Measurements from ENCODE around the gene AFF3.
"Not testable (repeated sequence)": the region's sequence is repeated elsewhere in the genome, so short reads cannot be mapped to it uniquely, and the experiment has no call there.

Gene AFF3

DNA sequence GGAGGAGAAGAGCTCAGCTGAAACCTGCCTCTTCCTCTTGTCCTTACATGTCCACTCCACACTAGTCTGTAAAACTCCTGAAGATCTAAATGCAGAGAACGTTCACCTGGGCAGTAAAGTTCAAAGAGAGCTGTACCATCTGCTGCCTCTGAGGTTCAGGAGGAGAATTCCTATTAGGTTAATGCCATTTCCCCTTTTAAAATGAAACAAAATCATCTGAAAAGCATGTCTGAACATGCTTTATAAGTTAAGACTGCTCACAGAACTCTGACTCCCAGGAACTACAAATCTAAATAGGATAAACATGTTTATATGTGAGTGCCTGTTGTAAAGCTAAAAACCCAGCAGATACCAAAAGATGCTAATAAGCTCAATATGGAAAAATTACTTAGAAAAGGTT is 164.4 kb downstream of the AFF3 start:
- in situ Hi-C loops (cut with MboI; ENCODE audit: low sequenced_read_pairs): no loop called here

DNA sequence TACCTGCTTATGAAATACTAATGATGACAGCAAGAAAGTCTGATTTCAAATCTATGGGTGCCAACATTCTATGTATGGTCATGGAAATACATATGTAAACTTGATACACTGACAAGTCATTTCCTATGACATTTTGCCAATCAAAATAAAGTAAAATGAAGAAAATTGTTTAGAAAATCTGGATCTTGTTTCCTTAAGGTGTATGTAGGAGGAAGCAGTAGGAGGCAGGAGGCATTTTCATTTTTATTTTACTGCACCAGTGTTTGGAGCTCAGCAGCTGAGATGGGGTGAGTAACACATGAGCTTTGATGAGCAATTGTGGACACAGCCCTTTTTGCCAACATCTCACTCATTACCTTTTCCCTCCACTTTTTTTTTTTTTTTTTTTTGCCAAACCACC is 167.0 kb downstream of the AFF3 start:
- in situ Hi-C loops (cut with MboI; ENCODE audit: low sequenced_read_pairs): no loop called here

DNA sequence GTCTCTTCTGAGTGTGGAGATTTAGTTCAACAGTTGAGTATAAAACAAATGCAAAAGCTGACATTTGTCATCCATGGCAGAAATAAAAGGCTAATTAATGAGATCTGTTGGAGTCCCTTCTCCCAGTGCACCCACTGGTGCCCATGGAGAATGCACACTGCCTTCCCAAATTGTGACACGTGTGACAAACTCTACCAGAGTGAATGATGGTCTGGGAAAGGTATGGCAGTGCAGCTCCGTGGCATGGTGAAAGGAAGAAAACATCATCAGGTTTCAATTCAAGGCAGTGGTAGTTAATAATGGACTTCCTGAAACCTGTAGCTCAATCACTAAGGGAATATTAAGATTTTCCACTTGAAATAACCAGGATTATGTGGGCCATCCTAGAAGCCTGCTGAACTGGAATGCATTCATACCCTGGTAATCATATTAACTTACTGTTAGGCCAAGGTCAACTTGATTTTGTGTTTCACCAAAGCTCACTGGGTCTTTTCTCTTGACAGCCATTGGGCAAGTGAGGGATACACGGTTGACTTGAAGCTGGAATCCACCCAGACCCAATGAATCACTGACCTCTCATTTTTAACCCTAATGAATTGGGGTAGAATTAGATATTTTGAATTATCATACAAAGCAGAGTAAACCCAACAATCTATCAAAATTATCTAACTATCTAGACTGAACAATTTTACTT is 167.6 kb downstream of the AFF3 start:
- in situ Hi-C loops (cut with MboI; ENCODE audit: low sequenced_read_pairs): no loop called here

DNA sequence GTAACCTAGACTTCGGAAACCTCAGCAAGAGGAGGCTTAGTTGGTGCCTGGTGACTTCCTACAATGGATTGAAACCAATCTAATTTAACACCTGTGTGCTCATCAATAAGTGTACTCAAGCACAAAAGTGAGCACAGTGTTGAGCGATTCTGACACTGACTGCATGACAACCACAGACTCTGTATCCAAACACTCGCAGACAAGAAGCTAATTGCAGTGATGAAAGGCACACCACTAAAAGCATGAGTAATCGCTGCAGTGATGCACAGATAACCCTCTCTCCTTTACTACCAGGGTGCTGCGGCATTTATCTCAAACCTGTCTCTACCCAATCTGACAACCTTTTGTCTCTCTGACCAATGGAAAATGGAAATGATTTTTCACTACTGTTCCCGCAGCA is 168.1 kb downstream of the AFF3 start:
- in situ Hi-C loops (cut with MboI; ENCODE audit: low sequenced_read_pairs): no loop called here

DNA sequence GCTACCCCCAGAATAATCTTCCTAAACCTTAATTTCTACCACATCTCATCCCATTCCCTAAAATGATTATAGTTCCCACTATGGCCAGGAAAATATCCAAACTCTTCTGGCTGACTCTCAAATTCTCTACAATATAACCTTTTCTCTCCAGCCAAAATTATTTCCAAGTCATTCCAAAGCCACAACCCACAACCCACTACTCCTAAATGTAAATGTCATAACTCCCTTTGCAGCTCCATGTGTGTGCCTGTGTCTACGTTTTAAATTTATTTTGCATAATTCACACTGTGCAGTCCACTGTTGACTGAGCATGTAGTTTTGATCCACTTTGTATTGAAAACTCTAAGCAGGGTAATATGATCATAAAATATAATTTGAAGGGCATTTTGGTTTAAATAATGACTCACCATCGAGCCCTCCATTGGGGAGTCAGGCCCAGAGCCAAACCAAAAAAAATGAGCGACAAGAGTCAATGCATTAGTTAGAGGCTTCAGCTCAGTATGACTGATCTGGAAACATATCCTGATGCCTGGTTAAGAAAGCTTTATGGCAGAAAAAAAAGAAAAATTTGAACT is 171.0 kb downstream of the AFF3 start:
- in situ Hi-C loops (cut with MboI; ENCODE audit: low sequenced_read_pairs): no loop called here

DNA sequence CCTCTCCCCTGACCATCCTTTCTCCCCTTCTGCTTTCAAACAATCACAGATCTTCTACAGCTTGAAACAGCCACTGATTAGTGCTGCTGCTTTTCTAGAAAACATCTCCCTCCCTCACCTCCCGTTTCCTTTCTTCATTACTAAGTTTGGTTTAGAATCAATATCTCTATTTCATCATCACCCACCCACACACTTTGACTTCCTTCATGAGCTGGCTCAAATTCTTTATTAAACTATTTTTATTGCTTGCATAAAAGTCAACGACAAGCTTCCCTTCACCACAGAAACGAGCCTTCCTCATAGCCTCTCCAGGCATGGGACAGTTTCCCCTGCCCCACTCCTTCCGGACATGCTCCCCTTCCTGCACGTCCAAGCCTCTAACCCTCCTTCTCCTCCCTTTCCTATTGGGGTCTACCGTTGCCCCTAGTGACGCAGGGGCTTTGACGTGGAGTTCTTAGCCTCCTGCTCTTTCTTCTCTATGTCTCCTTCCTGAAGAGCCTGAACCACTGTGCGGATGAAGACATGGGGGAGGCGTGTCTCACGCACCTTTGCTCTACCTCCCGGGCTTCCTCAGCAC is 172.0 kb downstream of the AFF3 start:
- in situ Hi-C loops (cut with MboI; ENCODE audit: low sequenced_read_pairs): no loop called here

DNA sequence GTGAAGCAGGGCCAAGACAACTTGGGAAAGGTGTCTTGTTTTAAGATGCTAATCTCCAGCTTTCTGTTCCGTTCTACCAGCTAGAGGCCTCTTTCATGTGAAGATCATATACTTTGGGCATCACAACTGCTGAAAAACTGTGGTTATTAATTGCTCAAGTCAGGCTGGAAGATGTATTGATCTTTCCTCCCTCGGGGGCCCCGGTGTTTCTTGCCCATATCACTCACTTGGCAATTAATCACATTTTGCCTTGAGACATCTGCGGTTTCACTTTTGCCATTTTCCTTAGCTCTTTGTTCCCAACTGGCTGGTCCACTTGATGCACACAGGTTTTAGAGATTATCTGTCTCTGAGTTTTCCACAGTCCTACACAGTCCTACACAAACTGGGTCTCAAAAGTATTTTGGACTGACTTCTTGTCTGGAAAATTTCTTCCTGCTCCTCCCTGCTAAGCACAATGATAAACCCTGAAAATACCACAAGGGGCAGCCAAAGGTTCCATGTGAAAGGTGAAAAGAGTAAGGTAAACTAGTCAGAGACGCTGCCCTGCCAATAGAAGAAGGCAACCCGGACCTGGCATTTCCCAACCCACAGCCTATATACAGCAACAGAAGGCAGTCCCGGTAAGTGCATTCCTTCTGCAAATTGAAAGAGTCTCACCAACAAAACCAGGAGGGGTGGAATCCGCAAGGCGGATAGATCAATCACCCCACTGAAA is 181.0 kb downstream of the AFF3 start:
- in situ Hi-C loops (cut with MboI; ENCODE audit: low sequenced_read_pairs): no loop called here

DNA sequence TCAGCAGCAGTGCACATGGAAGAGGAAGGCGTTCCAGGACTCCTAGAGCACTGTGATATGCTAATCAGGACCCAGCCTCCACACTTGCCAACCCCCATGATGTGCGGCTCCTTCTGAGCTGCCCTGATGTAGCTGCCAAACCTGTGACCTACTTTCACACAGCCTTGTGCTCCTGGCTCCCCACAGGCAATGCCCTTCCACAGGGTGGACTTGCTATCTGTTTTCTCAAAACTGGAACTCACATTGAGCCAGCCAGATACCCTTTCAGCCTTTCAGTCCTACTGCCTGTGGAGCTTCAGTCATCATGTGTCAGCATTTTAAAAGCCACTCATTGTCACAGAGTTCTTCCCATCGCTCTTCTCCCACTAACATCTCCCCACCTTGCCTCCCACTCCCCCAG is 181.6 kb downstream of the AFF3 start:
- in situ Hi-C loops (cut with MboI; ENCODE audit: low sequenced_read_pairs): no loop called here

DNA sequence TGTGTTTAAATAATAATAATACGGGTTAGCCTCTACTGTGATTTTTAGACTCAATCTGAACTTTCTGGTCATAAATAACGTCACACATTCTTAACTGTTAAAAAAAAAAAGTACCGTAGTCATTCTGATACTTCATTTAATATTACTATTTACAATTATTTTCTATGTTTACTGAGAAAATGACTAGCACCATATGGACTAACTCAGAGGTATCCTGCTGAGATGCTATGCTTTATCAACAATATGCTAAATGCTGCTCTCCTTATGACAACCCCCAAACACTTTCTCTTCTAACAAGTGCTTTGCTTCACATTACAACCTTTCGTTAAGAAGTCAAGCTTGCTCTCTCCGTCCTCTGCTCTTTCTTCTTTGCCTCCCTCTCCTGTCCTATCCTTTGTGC is 182.1 kb downstream of the AFF3 start:
- in situ Hi-C loops (cut with MboI; ENCODE audit: low sequenced_read_pairs): no loop called here

DNA sequence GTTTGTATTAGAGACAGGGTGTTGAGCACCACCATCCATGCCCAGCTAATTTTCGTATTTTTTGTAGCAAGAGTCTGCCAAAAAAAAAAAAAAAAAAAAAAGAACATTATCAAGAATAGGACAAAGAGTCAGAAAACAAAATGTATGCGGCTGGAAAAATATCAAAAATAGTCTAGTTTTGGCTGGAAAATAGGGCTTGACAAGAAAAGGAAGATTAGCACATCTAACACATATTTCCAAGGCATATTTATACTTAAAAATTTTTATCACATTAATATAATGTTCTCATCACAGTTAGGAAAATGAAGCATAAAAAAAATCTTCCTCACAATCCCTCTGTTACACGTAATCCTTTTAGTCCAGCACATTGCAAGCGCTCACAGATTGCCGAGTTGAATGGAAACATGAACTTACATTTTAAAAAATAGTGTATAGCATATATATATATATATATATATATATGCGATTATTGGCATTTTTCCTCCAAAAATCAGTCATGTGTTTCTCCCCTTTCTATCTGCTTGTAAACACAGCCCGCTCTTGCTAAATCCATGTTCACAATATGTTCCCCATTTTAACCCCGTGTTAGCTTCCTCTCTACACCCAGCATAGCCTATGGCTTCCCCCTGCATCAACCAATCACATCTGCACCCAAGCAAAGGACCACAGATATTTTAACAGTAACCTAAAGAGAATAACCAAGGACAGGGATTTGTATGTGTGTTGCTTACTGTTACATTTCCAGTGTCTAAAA is 183.0 kb downstream of the AFF3 start:
- in situ Hi-C loops (cut with MboI; ENCODE audit: low sequenced_read_pairs): no loop called here

DNA sequence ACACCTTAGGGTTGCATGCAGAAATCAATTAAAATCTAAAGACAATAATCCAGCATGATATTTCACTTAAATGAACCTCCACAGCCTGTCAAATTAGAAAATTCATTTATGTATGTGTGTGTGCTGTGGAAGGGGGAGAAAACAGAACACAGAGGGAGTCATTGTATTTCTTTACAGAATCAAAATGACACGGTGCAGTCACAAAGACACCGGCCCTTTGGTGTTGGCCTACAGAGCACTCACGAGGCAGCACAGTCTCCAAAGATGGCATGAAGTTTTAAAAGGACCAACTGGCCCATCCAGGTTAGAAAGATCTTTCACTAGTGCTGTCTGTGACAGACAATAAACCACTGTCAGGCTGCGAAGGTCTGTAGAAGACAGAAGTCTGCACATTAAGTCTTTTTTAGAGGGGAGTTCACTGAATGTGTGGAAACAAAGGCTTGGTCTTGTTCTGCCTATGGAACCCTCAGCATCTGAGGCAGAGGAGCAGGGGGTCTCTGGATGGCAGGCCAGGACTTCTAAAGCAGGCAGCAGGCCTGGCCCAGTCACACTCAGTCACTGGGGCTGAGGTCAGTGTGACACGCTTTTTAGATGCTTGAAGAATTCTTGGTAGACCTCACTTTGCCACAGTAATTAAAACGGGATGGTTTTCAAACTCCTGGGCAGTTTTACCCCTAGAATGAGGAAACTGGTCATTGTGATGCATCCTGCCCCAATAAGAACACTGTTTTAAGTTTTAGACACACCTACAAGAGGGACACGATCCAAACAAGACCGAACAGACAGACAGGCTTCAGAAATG is 184.9 kb downstream of the AFF3 start:
- in situ Hi-C loops (cut with MboI; ENCODE audit: low sequenced_read_pairs): no loop called here

DNA sequence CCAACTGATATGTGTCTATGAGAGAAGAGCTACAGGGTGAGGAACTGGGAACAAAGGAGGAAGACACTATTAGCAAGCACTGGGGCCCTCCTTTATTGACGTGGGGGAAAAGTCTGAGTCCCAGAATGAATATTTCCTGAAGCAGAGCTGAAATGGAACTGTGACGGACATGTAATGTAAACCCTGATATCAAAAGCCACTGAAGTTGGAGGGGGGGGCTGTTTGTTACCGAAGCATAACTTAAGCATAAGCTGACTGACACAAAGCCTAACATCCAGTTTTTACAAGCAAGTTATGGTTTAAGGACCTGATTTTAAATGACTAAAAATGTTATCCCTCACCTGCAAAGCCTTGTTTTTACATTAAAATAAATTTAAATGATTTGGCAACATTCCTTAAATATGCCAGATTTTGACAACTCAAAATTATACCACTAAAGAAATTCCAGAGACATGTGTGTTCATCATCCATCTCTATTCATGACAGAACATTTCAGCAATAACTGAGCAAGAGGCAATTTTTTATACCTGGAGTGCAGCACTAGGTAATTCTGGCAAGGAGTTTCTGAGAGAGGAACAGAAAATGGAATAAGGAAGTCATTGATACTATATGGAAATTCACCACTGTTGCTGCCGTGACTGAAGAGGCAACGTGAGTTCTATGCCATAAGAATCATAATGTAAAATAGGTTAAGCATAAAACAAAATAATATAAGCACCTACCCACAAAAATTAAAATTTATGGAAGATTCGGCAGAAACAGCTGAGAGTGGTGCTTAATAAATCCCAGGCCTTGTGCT is 186.0 kb downstream of the AFF3 start:
- in situ Hi-C loops (cut with MboI; ENCODE audit: low sequenced_read_pairs): no loop called here

DNA sequence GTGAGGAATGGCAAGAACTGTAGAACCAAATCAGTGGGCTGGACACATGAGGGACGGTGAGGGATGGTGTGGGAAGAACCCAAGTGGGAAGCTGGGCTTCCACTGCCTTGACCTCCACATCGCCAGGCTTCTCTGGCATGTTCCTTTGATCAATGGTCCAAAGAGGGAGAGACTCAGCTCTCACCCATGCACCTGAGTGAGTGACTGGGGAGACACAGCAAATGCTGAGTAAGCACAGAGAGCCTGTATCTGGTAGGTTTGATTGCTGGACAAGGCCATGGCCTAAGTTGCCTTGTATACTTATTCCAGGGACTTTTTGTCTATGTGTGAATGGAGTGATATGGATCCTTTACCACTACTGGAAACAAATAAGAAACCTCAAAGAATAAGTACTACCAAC is 188.6 kb downstream of the AFF3 start:
- in situ Hi-C loops (cut with MboI; ENCODE audit: low sequenced_read_pairs): no loop called here

DNA sequence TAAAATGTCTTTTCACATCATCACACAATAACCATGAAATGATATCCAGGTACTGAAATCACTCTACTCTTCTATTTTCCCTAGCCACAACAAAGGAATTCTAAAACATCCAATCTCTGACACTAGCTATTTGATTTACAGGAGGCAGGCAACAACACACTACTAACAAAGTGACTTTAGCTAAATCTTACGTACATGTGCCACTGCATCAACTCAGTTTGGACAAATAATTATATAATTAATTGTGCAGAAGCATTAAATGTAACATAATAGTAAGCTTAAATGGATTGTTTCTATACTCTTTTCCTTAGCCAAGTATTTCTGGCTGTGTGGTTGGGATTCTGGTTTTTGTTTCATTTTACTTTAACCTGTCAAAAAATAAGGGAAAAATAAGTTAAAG is 192.4 kb downstream of the AFF3 start:
- in situ Hi-C loops (cut with MboI; ENCODE audit: low sequenced_read_pairs): no loop called here

DNA sequence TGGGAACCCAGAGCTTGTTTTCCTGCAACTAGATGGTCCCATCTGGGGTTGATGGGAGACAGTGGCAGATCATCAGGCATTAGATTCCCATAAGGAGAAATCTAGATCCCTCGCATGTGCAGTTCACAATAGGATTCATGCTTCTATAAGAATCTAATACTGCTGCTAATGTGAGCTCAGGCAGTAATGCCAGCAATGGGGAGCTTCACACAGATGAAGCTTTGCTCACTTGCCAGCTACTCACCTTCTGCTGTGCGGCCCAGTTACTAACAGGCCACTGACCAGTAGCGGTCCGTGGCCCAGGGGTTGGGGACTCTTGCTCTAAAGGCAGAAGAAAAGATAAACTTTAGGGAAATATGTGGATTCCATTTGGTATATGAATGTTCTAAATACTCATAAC is 192.9 kb downstream of the AFF3 start:
- in situ Hi-C loops (cut with MboI; ENCODE audit: low sequenced_read_pairs): no loop called here

DNA sequence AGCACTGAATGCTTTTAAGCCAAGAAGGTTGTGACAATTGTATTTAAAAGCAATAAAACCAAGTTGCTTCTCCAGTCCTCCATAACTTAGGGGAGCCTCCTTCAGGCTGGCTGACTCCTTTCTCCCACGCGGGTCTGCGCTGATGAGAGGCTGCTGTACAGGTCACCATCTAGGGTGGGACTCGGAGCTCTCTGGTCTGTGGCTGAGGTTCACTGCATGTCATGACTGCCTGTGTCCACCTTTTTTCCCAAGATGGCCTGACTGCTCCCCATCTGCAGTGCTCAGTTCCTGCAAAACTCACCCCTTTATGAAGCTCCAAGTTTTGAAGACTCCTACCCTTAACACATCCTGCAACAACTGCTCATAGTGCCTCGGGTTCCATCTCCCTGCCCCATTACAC is 194.4 kb downstream of the AFF3 start:
- in situ Hi-C loops (cut with MboI; ENCODE audit: low sequenced_read_pairs): no loop called here

DNA sequence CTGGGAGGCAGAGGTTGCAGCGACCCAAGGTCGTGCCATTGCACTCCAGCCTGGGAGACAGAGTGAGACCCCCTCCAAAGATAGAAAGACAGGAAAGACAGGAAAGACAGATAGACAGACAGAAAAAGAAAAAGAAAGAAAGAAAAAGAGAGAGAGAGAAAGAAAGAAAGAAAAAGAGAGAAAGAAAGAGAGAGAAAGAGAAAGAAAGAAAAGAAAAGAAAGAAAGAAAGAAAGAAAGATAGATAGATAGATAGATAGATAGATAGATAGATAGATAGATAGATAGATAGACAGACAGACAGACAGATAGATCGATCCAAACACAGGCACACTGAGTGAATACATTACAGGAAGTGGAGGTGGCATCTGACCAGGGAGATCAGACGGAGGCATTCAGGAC is 195.0 kb downstream of the AFF3 start:
- in situ Hi-C loops (cut with MboI; ENCODE audit: low sequenced_read_pairs): not testable (repeated sequence)

DNA sequence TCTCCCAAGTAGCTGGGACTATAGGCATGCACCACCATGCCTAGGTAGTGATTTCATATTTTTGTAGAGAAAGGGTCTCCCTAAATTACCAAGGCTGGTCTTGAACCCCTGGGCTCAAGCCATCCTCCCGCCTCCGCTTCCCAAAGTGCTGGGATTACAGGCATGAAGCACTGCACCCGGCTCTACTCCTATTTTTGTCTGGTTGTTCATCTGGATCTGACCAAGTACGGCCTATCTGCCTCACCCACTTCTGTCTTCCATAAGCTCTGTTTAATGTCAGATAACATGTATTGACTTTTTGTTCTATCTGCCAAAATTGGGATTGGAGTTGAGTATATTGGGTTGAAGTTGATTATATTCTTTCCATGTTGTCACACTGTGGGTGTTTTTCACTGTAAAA is 198.4 kb downstream of the AFF3 start:
- in situ Hi-C loops (cut with MboI; ENCODE audit: low sequenced_read_pairs): no loop called here

DNA sequence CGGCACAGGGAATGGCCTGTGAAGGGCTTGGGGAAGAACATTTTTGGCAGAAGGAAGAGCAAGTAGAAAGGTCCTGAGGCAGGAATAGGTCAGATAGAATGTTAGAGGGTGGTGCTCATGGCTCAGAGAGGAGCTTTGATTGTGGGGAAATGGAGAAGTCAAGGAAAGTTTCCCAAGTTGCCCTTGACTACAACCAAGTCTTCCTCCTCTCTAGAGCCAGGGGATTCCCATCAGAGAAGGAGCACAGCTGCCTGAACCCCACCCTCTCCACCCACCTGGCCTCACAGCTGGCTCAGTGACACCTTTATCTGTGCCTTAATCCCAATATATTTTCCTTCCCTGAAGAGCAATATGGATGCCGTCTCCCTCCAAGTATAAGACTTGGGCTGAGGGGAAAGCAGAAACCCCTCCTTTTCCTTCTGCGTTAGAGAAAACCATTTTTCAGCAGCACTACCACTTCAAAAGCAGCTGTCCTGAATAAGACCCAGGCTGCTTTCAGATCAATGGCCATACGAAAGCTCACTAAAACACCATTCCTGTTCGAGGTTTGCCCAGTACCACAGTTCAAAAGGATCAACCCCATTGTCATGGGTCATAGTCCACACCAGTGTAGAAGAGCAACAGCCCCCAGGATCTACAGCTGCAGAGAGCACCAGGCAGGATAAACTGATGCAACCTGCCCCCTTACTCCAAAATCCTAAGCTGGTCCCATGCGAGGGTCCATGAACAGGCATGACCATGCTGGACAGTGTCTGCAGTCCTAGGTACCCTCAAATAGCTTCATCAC is 199.6 kb downstream of the AFF3 start:
- in situ Hi-C loops (cut with MboI; ENCODE audit: low sequenced_read_pairs): no loop called here
